GM23248 (cell line): ENCODE data around the gene ATP2B1. TPM values are rescaled to one million over a fixed set of nuclear protein-coding genes. Genes with fewer than 3 reads are reported as not detected.
"Not testable (repeated sequence)": the region's sequence is repeated elsewhere in the genome, so short reads cannot be mapped to it uniquely, and the experiment has no call there.

Source experiments
- DNase-seq: peaks from one replicate; pipeline ENCODE4 v3.0.0-alpha.2; 2015
- H2AFZ ChIP-seq: fragments of 200-600 bp; sonication (generic); 2 replicates; pipeline ENCODE4 v1.6.1; 2016; ENCODE audit warnings: antibody characterized with exemption
- H3F3A ChIP-seq: fragments of 200-600 bp; sonication (generic); 2 replicates; pipeline ENCODE4 v1.6.1; 2016; ENCODE audit warnings: mild to moderate bottlenecking, antibody characterized with exemption, mixed run types; ENCODE audit not compliant: insufficient read depth
- H3K27ac ChIP-seq: fragments of 200-600 bp; sonication (generic); 2 replicates; pipeline ENCODE4 v1.5.1; 2016; ENCODE audit warnings: mild to moderate bottlenecking
- H3K27me3 ChIP-seq: fragments of 200-600 bp; sonication (generic); replicated peaks from 2 replicates; pipeline ENCODE4 v1.6.1; 2016; ENCODE audit warnings: mild to moderate bottlenecking; ENCODE audit not compliant: insufficient read depth
- H3K36me3 ChIP-seq: fragments of 200-600 bp; sonication (generic); 2 replicates; pipeline ENCODE4 v1.6.1; 2016; ENCODE audit warnings: low read depth, mild to moderate bottlenecking
- H3K4me1 ChIP-seq: fragments of 200-600 bp; sonication (generic); 2 replicates; pipeline ENCODE4 v1.6.1; 2016; ENCODE audit warnings: mild to moderate bottlenecking; ENCODE audit not compliant: insufficient read depth
- H3K4me2 ChIP-seq: fragments of 200-600 bp; sonication (generic); one replicate; pipeline ENCODE4 v1.6.1; 2016; ENCODE audit warnings: mild to moderate bottlenecking; ENCODE audit not compliant: unreplicated experiment
- H3K4me3 ChIP-seq: fragments of 200-600 bp; sonication (generic); 2 replicates; pipeline ENCODE4 v1.5.1; 2016; ENCODE audit warnings: mild to moderate bottlenecking
- H3K79me2 ChIP-seq: fragments of 200-600 bp; sonication (generic); 2 replicates; pipeline ENCODE4 v1.6.1; 2016; ENCODE audit warnings: mild to moderate bottlenecking; ENCODE audit not compliant: insufficient read depth
- H3K9ac ChIP-seq: fragments of 200-600 bp; sonication (generic); 2 replicates; pipeline ENCODE4 v1.6.1; 2016; ENCODE audit warnings: mild to moderate bottlenecking
- H3K9me2 ChIP-seq: fragments of 200-600 bp; sonication (generic); 2 replicates; pipeline ENCODE4 v1.6.1; 2016; ENCODE audit warnings: mixed run types, mild to moderate bottlenecking, moderate library complexity; ENCODE audit not compliant: insufficient read depth
- H3K9me3 ChIP-seq: fragments of 200-600 bp; sonication (generic); one replicate; pipeline ENCODE4 v1.6.1; 2017; ENCODE audit warnings: low read depth
- H4K20me1 ChIP-seq: fragments of 200-600 bp; sonication (generic); 2 replicates; pipeline ENCODE4 v1.6.0; 2016; ENCODE audit not compliant: insufficient read depth
- EZH2 ChIP-seq: fragments of 200-600 bp; sonication (generic); IDR thresholded peaks from 2 replicates; pipeline ENCODE4 v1.6.1; 2018; ENCODE audit warnings: antibody characterized with exemption, mild to moderate bottlenecking; ENCODE audit not compliant: insufficient read depth, poor library complexity, severe bottlenecking
- EZH2phosphoT487 ChIP-seq: fragments of 200-600 bp; sonication (generic); IDR thresholded peaks from 2 replicates; pipeline ENCODE4 v1.6.1; 2018; ENCODE audit warnings: antibody characterized with exemption, moderate library complexity, mild to moderate bottlenecking, low read depth; ENCODE audit not compliant: insufficient read depth
- WGBS, 2 experiments: methylation state at CpG; one replicate each; pipeline ENCODE4 v1.1.6; 2015 to 2017; ENCODE audit warnings: low lambda C conversion rate in 2 of 2, low coverage in 1 of 2; ENCODE audit errors: missing lambda C conversion rate in 2 of 2; 5-methylcytosine and 5-hydroxymethylcytosine counted together
- in situ Hi-C: fragments of 300-500 bp; cut with MboI; formaldehyde crosslinking; loops from 2 replicates; pipeline ENCODE4 v1.15.0; 2020
- polyA plus RNA-seq: library from polyadenylated mRNA; unstranded; fragments of >200 nt; fragmentation: Nextera tagmentation; extraction: Ambion mirVana; gene quantifications from 2 replicates; pipeline ENCODE4 v1.2.1, GENCODE V29; 2016
- total RNA-seq: library from RNA; depleted of rRNA; stranded (reverse); fragments of >200 nt; shearing (Covaris generic); gene quantifications from 2 replicates; pipeline ENCODE4 v1.2.3, GENCODE V29; 2014

Gene ATP2B1
- total and polyA plus RNA-seq, 2 experiments from 2014 or later, result 34.5 to 80.1 TPM

DNA sequence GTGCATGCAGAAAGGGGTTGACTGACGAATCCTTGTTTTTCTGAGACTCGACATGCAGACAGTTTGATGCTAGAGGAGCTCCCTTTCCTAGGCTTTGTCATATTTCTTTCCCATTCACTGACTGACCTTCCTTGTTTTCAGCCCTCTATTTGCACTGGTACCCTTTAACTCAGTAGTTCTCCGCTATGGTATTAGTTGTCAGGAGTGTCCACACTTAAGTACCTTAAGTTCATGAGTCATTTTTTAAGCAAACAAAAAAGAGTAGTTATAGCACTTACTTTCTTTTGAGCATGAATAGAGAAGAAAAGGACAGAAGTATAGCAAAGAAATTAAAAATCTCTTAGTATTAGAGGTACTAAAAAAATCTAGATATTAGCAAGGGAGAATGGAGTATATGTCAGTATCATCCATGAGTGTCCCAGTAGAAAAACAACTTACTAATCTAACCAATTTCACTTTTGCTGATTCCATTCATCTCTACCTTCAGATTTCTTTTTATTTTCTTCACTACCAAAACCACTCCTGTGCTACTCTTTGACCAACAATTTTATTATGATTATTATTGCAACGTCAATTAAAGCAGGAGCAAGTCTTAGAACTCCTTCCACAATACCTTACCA lies 8.3 kb downstream of the ATP2B1 start:
- TF ChIP-seq EZH2phosphoT487 (no peak), EZH2 (no peak)
- Histone ChIP-seq H3K36me3 (no peaks in the 10 kb centered on the region), H4K20me1 (peaks cover 21% of the 10 kb centered on the region; the same call in 1 of the 2 replicates), H3K4me1 (peaks cover 14% of the 10 kb centered on the region), H3F3A (no peaks in the 10 kb centered on the region), H3K79me2 (peaks cover 100% of the 10 kb centered on the region), H3K4me3 (no peak overlapping the region), H3K4me2 (no peak overlapping the region), H3K27me3 (no peaks in the 10 kb centered on the region), H3K9ac (no peak overlapping the region), H3K9me3 (no peaks in the 10 kb centered on the region), H2AFZ (no peak overlapping the region), H3K27ac (no peak overlapping the region), H3K9me2 (no peaks in the 10 kb centered on the region)
- DNase-seq, result no peak
- in situ Hi-C loops, result no loop called here
- WGBS, 2 experiments, result 90 to 92% methylated on average over 4 of the region's 4 CpGs

DNA sequence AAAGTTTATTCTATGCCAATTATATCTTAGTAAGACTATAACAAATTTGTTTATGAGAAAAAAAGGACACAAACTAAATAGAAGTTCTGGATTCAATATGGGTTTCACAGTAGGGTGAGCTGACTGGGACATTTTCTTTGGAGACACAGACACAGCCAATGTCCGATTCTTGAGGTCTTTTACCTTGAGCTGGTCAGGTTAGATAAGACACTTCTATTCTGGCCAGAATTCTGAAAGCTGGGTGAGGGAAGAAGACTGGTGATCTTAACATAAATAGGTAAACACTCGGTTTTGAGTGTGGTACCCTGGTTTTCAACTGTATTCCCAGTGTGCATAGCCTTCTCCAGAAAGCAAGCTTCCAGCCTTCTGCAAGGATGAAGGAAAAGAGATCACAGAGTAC lies 10.0 kb downstream of the ATP2B1 start:
- Histone ChIP-seq H3K4me1 (peaks cover 15% of the 10 kb centered on the region), H4K20me1 (peaks cover 21% of the 10 kb centered on the region; the same call in 1 of the 2 replicates), H3K9me3 (no peaks in the 10 kb centered on the region), H3K9me2 (no peaks in the 10 kb centered on the region), H3K79me2 (peaks cover 100% of the 10 kb centered on the region), H2AFZ (no peak overlapping the region), H3K4me2 (no peak overlapping the region), H3K4me3 (no peak overlapping the region), H3K27ac (no peak overlapping the region), H3K36me3 (no peaks in the 10 kb centered on the region), H3F3A (no peaks in the 10 kb centered on the region), H3K27me3 (no peaks in the 10 kb centered on the region), H3K9ac (no peak overlapping the region)
- DNase-seq, result no peak
- 74 to 84% methylated on average over 2 of the region's 2 CpGs for WGBS, 2 experiments
- no peak for TF ChIP-seq EZH2
- TF ChIP-seq EZH2phosphoT487, result no peak
- in situ Hi-C loops, result no loop called here

DNA sequence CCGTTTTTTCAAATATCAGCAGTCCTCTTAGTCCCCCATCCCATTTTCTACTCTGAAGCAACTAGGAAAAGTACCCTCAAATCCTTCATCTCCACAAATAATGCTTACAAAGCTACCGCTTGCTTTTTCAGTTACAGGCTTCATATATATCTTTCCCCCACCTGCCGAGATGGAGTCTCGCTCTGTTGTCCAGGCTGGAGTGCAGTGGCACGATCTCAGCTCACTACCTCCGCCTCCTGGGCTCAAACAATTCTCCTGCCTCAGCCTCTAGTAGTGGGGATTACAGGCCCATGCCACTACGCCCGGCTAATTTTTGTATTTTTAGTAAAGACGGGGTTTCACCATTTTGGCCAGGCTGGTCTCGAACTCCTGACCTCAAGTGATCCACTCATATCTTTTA lies 10.9 kb downstream of the ATP2B1 start:
- H3K4me2 ChIP-seq, H3F3A ChIP-seq, H3K9me3 ChIP-seq, H3K9ac ChIP-seq, H3K9me2 ChIP-seq, H3K36me3 ChIP-seq, H3K4me3 ChIP-seq, H2AFZ ChIP-seq, in situ Hi-C loops, DNase-seq, H3K27me3 ChIP-seq, H3K27ac ChIP-seq: not testable (repeated sequence)
- 96 to 97% methylated on average over 9 to 10 of the region's 10 CpGs for WGBS, 2 experiments
- Histone ChIP-seq H3K79me2 (peaks cover 100% of the 10 kb centered on the region), H3K4me1 (peaks cover 11% of the 10 kb centered on the region; the same call in 1 of the 2 replicates), H4K20me1 (peaks cover 21% of the 10 kb centered on the region; the same call in 1 of the 2 replicates)

DNA sequence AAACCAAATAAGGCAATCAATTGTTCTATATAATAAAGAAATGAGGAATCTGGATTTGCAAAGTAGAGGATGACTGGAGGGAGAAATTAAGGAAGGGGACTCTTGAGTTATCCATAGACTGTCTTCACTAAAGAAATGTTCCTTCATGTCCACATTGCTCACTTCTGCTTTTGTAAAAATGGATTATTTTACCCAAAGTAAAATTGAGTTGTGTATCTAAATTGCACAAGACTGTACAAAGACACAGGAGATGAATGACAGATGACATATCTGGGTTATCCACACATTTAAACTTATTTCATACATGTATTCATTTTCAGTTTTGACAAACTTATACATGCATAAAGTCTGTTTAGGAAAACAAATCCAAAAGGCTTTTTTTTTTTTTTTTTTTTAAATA lies 11.3 kb downstream of the ATP2B1 start:
- H3K4me2 ChIP-seq, result no peak overlapping the region

DNA sequence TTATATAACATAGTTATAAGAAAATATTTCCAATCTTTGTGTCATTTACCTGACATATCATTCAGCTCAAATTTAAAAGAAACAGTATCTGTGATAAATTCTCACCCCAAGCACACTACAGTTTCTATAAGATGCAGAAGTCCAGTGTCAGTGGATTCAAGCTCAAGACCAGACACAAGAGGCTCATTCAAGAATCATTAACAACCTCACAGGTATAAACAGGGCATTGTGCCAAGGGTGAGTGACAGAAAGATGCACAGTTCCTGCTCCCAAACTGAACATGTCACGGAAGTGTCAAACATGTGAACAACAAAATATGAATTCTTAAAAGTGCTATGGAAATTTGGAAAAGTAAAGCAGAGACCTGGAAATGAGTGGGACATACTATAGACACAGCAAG lies 12.8 kb downstream of the ATP2B1 start:
- Histone ChIP-seq H2AFZ (no peak overlapping the region), H4K20me1 (peaks cover 18% of the 10 kb centered on the region; the same call in 1 of the 2 replicates), H3K9me3 (no peaks in the 10 kb centered on the region), H3K36me3 (no peaks in the 10 kb centered on the region), H3F3A (0 out of 2 replicates have a peak, but pooled peaks cover 4% of the 10 kb centered on the region), H3K27me3 (no peaks in the 10 kb centered on the region), H3K4me1 (peaks cover 19% of the 10 kb centered on the region), H3K9ac (no peak overlapping the region), H3K9me2 (no peaks in the 10 kb centered on the region), H3K4me3 (no peak overlapping the region), H3K27ac (no peak overlapping the region), H3K79me2 (peaks cover 100% of the 10 kb centered on the region), H3K4me2 (no peak overlapping the region)
- 96 to 100% methylated on average over 1 of the region's 1 CpG for WGBS, 2 experiments
- TF ChIP-seq EZH2phosphoT487 (no peak), EZH2 (no peak)
- in situ Hi-C loops, result no loop called here
- no peak for DNase-seq

More for the DNA sequence above, 11.3 kb downstream of the ATP2B1 start:
- Histone ChIP-seq H3K79me2 (peaks cover 100% of the 10 kb centered on the region), H3K27ac (no peak overlapping the region), H3K9me3 (no peaks in the 10 kb centered on the region), H3K9ac (no peak overlapping the region), H2AFZ (no peak overlapping the region), H3K9me2 (no peaks in the 10 kb centered on the region), H3K27me3 (no peaks in the 10 kb centered on the region), H3K4me1 (peaks cover 11% of the 10 kb centered on the region; the same call in 1 of the 2 replicates), H3K36me3 (no peaks in the 10 kb centered on the region), H3K4me3 (no peak overlapping the region), H3F3A (no peaks in the 10 kb centered on the region), H4K20me1 (peaks cover 21% of the 10 kb centered on the region; the same call in 1 of the 2 replicates)
- no peak for DNase-seq
- in situ Hi-C loops, result no loop called here
- TF ChIP-seq EZH2phosphoT487 (no peak), EZH2 (no peak)
